MCF 10A (cell line): ENCODE data around the gene CDHR2. TPM values are rescaled to one million over a fixed set of nuclear protein-coding genes. Genes with fewer than 3 reads are reported as not detected.

Experiments used
- BruUV-seq: library from RNA; stranded (reverse); fragments of 400-500 nt; replicated peaks from 2 replicates; lab custom pipeline; 2021; lab: Mats Ljungman, UMichigan
- CTCF ChIA-PET: fragments of 300-600 bp; sonication (Branson Sonifier 250); formaldehyde crosslinking; extraction: SDS; loops from one replicate; lab custom pipeline; 2021; ENCODE audit warnings: antibody characterized with exemption, inconsistent platforms; lab: Yijun Ruan, JAX
- POLR2A ChIA-PET: fragments of 300-600, 350-650 bp; sonication (Branson Sonifier 250); formaldehyde crosslinking; extraction: SDS; loops from one replicate; lab custom pipeline; 2020; ENCODE audit warnings: antibody characterized with exemption, inconsistent platforms; lab: Yijun Ruan, JAX
- DNase-seq: peaks from one replicate; pipeline ENCODE4 v3.0.0-alpha.2; 2018; ENCODE audit not compliant: unreplicated experiment
- H3K27ac Mint-ChIP-seq: one replicate; pipeline ENCODE4 v1.8.0; 2022; ENCODE audit warnings: mild to moderate bottlenecking, low read depth, mixed read lengths; ENCODE audit not compliant: unreplicated experiment
- H3K27me3 Mint-ChIP-seq: one replicate; pipeline ENCODE4 v1.8.0; 2022; ENCODE audit warnings: mixed read lengths; ENCODE audit not compliant: insufficient read depth, unreplicated experiment
- H3K36me3 Mint-ChIP-seq: one replicate; pipeline ENCODE4 v1.8.0; 2022; ENCODE audit warnings: mild to moderate bottlenecking, moderate library complexity, mixed read lengths; ENCODE audit not compliant: insufficient read depth, unreplicated experiment
- H3K4me1 Mint-ChIP-seq: one replicate; pipeline ENCODE4 v1.8.0; 2022; ENCODE audit warnings: mixed read lengths; ENCODE audit not compliant: insufficient read depth, unreplicated experiment
- H3K4me3 Mint-ChIP-seq: one replicate; pipeline ENCODE4 v1.8.0; 2022; ENCODE audit warnings: mild to moderate bottlenecking, moderate library complexity, mixed read lengths; ENCODE audit not compliant: unreplicated experiment
- H3K9me3 Mint-ChIP-seq: one replicate; pipeline ENCODE4 v1.8.0; 2022; ENCODE audit warnings: mixed read lengths; ENCODE audit not compliant: unreplicated experiment
- CTCF ChIP-seq: fragments of 200-600 bp; IDR thresholded peaks from one replicate; pipeline ENCODE4 v1.8.0; 2022; ENCODE audit warnings: antibody characterized with exemption, mild to moderate bottlenecking; ENCODE audit not compliant: unreplicated experiment
- intact Hi-C: fragments of 100-400 bp; cut with micrococcal nuclease; formaldehyde crosslinking; loops from 2 replicates; pipeline ENCODE4 v1.14.1; 2022
- total RNA-seq: library from RNA; stranded (reverse); gene quantifications from 2 replicates; pipeline ENCODE4 v1.2.3, GENCODE V29; 2022

The CDHR2 gene
- total RNA-seq, 1 experiment from 2014 or later = 0.09 TPM

GRCh38 chr5:176583076-176583475 lies 33.9 kb downstream of the CDHR2 start:
- H3K4me3 Mint-ChIP-seq = no peak overlapping the region
- peaks cover 2% of the 10 kb centered on the region for H3K9me3 Mint-ChIP-seq
- ChIA-PET POLR2A (no interaction called here), CTCF (interaction anchor here (0.5 to 5.6 kb wide), 5 partner anchors 9 to 852 kb away, joined by 3 to 55 read pairs (median 3); no protein-coding TSS in a partner anchor)
- no peak overlapping the region for H3K27ac Mint-ChIP-seq
- H3K36me3 Mint-ChIP-seq = no peaks in the 10 kb centered on the region
- H3K4me1 Mint-ChIP-seq = peaks cover 4% of the 10 kb centered on the region
- DNase-seq = no peak
- no peak for TF ChIP-seq CTCF
- no peaks in the 10 kb centered on the region for H3K27me3 Mint-ChIP-seq
- no TSS peak for BruUV-seq
- intact Hi-C loops = no loop called here

- ChIA-PET CTCF (interaction anchor here (0.6 to 5.6 kb wide), 6 partner anchors 8 to 171 kb away, joined by 3 to 55 read pairs (median 6); partner anchors contain the start of gene CLTB), POLR2A (interaction anchor here (0.7 kb wide), 1 partner anchor 50 kb away, joined by 4 read pairs; the partner anchor contains the start of gene RNF44)
- Mint-ChIP-seq H3K27me3 (no peaks in the 10 kb centered on the region), H3K36me3 (no peaks in the 10 kb centered on the region), H3K9me3 (peaks cover 9% of the 10 kb centered on the region), H3K27ac (no peak overlapping the region), H3K4me3 (no peak overlapping the region), H3K4me1 (no peaks in the 10 kb centered on the region)
- no TSS peak for BruUV-seq
- no peak for DNase-seq
- TF ChIP-seq CTCF = no peak
- intact Hi-C loops = no loop called here
Measured at GRCh38 chr5:176587398-176587797, 38.3 kb downstream of the CDHR2 start.

DNA sequence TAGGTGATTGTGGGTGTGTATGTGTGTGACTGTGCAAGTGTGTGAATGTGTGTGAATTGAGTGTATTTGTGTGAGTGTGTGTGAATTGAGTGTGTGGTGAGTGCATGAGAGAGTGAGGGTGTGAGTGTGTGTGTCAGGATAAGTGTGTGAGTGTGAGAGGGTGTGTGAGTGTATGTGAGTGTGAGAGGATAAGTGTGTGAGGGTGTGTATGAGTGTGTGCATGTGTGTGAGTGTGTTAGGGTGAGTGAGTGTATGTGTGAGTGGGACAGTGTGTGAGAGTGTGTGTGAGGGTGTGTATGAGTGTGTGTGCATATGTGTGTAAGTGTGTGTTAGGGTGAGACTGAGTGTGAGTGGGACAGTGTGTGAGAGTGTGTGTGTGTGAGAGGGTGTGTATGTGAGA lies 39.2 kb downstream of the CDHR2 start:
- no peaks in the 10 kb centered on the region for H3K4me1 Mint-ChIP-seq
- H3K27me3 Mint-ChIP-seq = no peaks in the 10 kb centered on the region
- DNase-seq = no peak
- H3K9me3 Mint-ChIP-seq = peaks cover 9% of the 10 kb centered on the region
- no peak overlapping the region for H3K27ac Mint-ChIP-seq
- ChIA-PET POLR2A (no interaction called here), CTCF (interaction anchor here (0.8 to 5.6 kb wide), 3 partner anchors 9 to 70 kb away, joined by 3 to 55 read pairs (median 6); no protein-coding TSS in a partner anchor)
- H3K36me3 Mint-ChIP-seq = no peaks in the 10 kb centered on the region
- no peak for TF ChIP-seq CTCF
- no TSS peak for BruUV-seq
- intact Hi-C loops = no loop called here
- H3K4me3 Mint-ChIP-seq = no peak overlapping the region

- intact Hi-C loops = no loop called here
- no peak for TF ChIP-seq CTCF
- BruUV-seq = no TSS peak
- no peak for DNase-seq
- ChIA-PET POLR2A (interaction anchor here (0.7 to 1.6 kb wide), 3 partner anchors 19 to 71 kb away, joined by 3 to 4 read pairs (median 3); partner anchors contain the start of gene TSPAN17), CTCF (interaction anchor here (0.6 to 2.0 kb wide), 4 partner anchors 10 to 40 kb away, joined by 3 to 16 read pairs (median 3); partner anchors contain the start of gene CDHR2)
- H3K9me3 Mint-ChIP-seq = peaks cover 9% of the 10 kb centered on the region
- no peak overlapping the region for H3K4me3 Mint-ChIP-seq
- no peaks in the 10 kb centered on the region for H3K36me3 Mint-ChIP-seq
- no peaks in the 10 kb centered on the region for H3K27me3 Mint-ChIP-seq
- no peak overlapping the region for H3K27ac Mint-ChIP-seq
- no peaks in the 10 kb centered on the region for H3K4me1 Mint-ChIP-seq
Measured at GRCh38 chr5:176589039-176589769, 40.1 kb downstream of the CDHR2 start.
